ENCODE results near the gene ATP1A3.

The ATP1A3 gene

GRCh38 chr19:42003506-42004294 is 9.7 kb upstream of the ATP1A3 start:
- no peak for DNase-seq
- Histone ChIP-seq H3K27ac (no peak overlapping the region), H3K27me3 (replicated peaks) (peaks cover 35% of the 10 kb centered on the region), H3K36me3 (replicated peaks) (no peaks in the 10 kb centered on the region), H3K4me3 (ENCODE audit: low read depth, low read length) (no peak overlapping the region)
- in situ Hi-C loops (cut with HindIII; ENCODE audit: low pct_ligation_motif_present, low sequenced_read_pairs) = no loop called here
- TF ChIP-seq, protein P1, sequence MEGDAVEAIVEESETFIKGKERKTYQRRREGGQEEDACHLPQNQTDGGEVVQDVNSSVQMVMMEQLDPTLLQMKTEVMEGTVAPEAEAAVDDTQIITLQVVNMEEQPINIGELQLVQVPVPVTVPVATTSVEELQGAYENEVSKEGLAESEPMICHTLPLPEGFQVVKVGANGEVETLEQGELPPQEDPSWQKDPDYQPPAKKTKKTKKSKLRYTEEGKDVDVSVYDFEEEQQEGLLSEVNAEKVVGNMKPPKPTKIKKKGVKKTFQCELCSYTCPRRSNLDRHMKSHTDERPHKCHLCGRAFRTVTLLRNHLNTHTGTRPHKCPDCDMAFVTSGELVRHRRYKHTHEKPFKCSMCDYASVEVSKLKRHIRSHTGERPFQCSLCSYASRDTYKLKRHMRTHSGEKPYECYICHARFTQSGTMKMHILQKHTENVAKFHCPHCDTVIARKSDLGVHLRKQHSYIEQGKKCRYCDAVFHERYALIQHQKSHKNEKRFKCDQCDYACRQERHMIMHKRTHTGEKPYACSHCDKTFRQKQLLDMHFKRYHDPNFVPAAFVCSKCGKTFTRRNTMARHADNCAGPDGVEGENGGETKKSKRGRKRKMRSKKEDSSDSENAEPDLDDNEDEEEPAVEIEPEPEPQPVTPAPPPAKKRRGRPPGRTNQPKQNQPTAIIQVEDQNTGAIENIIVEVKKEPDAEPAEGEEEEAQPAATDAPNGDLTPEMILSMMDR (IDR thresholded peaks at IDR 0.05; ENCODE audit: low read depth, low read length, missing control alignments) = no peak

GRCh38 chr19:41999878-42000208 is 5.8 kb upstream of the ATP1A3 start:
- Histone ChIP-seq H3K27me3 (replicated peaks) (peaks cover 50% of the 10 kb centered on the region), H3K4me3 (ENCODE audit: low read depth, low read length) (no peak overlapping the region), H3K27ac (no peak overlapping the region), H3K36me3 (replicated peaks) (no peaks in the 10 kb centered on the region)
- no peak for DNase-seq
- in situ Hi-C loops (cut with HindIII; ENCODE audit: low pct_ligation_motif_present, low sequenced_read_pairs) = no loop called here
- TF ChIP-seq, protein P1 (IDR thresholded peaks at IDR 0.05; ENCODE audit: low read depth, low read length, missing control alignments) = no peak

DNA sequence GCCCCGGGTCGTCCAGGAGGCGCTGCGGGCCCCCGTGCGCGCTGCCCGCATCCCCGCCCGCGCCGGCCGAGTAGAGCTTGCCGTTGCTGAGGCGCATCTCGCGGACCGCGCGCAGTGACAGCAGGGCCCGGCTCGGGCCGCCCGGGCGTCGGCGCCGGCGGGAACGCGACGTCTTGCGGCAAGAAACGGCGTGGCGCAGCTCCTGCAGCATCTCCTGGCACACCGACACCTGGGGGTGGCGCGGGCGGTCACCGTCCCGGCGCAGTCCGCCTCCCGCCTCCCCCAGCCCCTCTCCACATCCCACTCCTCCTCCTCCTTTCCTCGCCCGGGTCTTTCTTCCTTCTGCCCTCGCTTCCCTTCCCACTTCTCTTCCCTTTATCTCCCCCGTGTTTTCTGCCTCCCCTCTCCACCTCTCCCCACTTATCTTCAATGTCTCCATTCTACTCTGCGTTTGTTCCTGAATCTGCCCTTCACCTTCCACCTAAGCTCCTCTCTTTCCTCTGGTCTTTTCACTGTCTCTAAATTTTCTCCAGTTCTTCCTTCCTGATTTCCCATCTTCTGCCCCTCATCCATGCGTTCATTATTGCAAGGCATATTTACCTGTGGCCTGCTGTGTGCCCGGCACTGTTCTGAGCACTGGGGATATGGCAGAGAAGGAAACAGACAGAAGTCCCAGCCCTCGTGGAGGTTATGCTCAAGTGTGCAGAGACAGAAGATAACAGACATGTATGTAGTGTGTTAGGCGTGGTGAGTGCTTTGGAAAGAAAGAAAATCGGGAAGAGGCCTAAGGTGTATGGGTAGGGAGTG is 5.2 kb upstream of the ATP1A3 start:
- DNase-seq = no peak
- peaks cover 50% of the 10 kb centered on the region for H3K27me3 ChIP-seq (replicated peaks)
- H3K27ac ChIP-seq = no peak overlapping the region

GRCh38 chr19:41998246-41999020 is 4.4 kb upstream of the ATP1A3 start:
- H3K36me3 ChIP-seq (replicated peaks) = no peaks in the 10 kb centered on the region
- H3K27ac ChIP-seq = no peak overlapping the region
- DNase-seq = peak; percentile 6
- in situ Hi-C loops (cut with HindIII; ENCODE audit: low pct_ligation_motif_present, low sequenced_read_pairs) = no loop called here
- H3K4me3 ChIP-seq (ENCODE audit: low read depth, low read length) = no peak overlapping the region
- H3K27me3 ChIP-seq (replicated peaks) = peaks cover 56% of the 10 kb centered on the region
- TF ChIP-seq, protein P1 (IDR thresholded peaks at IDR 0.05; ENCODE audit: low read depth, low read length, missing control alignments) = peak; percentile 76

More for the DNA sequence above, 5.2 kb upstream of the ATP1A3 start:
- in situ Hi-C loops (cut with HindIII; ENCODE audit: low pct_ligation_motif_present, low sequenced_read_pairs) = no loop called here
- H3K4me3 ChIP-seq (ENCODE audit: low read depth, low read length) = no peak overlapping the region
- no peaks in the 10 kb centered on the region for H3K36me3 ChIP-seq (replicated peaks)
- TF ChIP-seq, protein P1 (IDR thresholded peaks at IDR 0.05; ENCODE audit: low read depth, low read length, missing control alignments) = no peak

DNA sequence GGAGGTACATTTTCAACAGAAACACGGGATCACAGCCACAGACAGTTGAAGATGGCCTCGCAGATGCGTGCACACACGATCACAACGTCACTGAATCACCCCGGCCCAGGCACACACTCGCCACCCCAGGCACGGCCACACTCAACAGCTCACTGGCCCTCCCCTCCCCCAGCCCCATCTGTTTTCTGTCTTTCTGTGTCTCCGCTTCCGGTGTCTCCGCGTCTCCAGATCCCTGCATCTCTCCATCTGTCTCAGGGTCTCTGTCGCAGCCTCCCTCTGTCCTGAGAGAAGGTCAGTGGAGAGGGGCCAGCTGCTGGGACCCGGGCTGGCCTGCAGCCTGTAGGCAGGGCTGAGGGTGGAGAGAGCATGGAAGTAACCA is 3.8 kb upstream of the ATP1A3 start:
- no peak for DNase-seq
- H3K36me3 ChIP-seq (replicated peaks) = no peaks in the 10 kb centered on the region
- no peak overlapping the region for H3K27ac ChIP-seq
- H3K4me3 ChIP-seq (ENCODE audit: low read depth, low read length) = no peak overlapping the region
- peaks cover 60% of the 10 kb centered on the region for H3K27me3 ChIP-seq (replicated peaks)
- in situ Hi-C loops (cut with HindIII; ENCODE audit: low pct_ligation_motif_present, low sequenced_read_pairs) = no loop called here
- TF ChIP-seq, protein P1 (IDR thresholded peaks at IDR 0.05; ENCODE audit: low read depth, low read length, missing control alignments) = no peak
